Transverse colon (tissue), 4 donors: ENCODE data around the gene EARS2. TPM values are rescaled to one million over a fixed set of nuclear protein-coding genes. Genes with fewer than 3 reads are reported as not detected.

Source experiments
- DNase-seq: peaks from one replicate; pipeline ENCODE4 v3.0.0-alpha.2; 2019
- H3K27ac ChIP-seq, 4 donors: fragments of 200-600 bp; sonication (generic); 2 replicates each; pipeline ENCODE4 v1.5.1; 2016 to 2018; ENCODE audit warnings: inconsistent platforms in 4 of 4
- H3K27me3 ChIP-seq: fragments of 200-600 bp; sonication (generic); 2 replicates; pipeline ENCODE4 v1.5.1; 2017; ENCODE audit warnings: inconsistent platforms
- H3K36me3 ChIP-seq, 4 donors: fragments of 200-600 bp; sonication (generic); 2 replicates each; pipeline ENCODE4 v1.5.1; 2017 to 2019; ENCODE audit warnings: inconsistent platforms in 4 of 4
- H3K4me1 ChIP-seq, 4 donors: fragments of 200-600 bp; sonication (generic); 2 replicates each; pipeline ENCODE4 v1.5.1; 2017 to 2020; ENCODE audit warnings: inconsistent platforms in 4 of 4
- H3K4me3 ChIP-seq, 4 donors: fragments of 200-600 bp; sonication (generic); 1 replicate in 1 of 4; 2 replicates in 3 of 4; pipeline versions ENCODE4 v1.5.1 to v1.6.1; 2017 to 2019; ENCODE audit warnings: inconsistent platforms in 4 of 4
- H3K9me3 ChIP-seq, 2 donors: fragments of 200-600 bp; sonication (generic); 2 replicates each; pipeline ENCODE4 v1.5.1; 2017 to 2019; ENCODE audit warnings: inconsistent platforms in 2 of 2
- EP300 ChIP-seq: sonication (generic); formaldehyde crosslinking; IDR thresholded peaks from one replicate; pipeline ENCODE4 v1.6.1; 2017; ENCODE audit warnings: antibody characterized with exemption, low read depth
- POLR2A ChIP-seq: fragments of 450-650 bp; IDR thresholded peaks from one replicate; pipeline ENCODE4 v1.6.1; 2016; ENCODE audit warnings: antibody characterized with exemption, mild to moderate bottlenecking, moderate library complexity
- POLR2AphosphoS5 ChIP-seq, 3 donors: sonication (generic); formaldehyde crosslinking; IDR thresholded peaks; one replicate each; pipeline ENCODE4 v1.6.1; 2016; ENCODE audit warnings: antibody characterized with exemption in 3 of 3
- WGBS, 2 donors: methylation state at CpG; one replicate each; pipeline ENCODE4 v1.1.5; 2018; ENCODE audit warnings: low coverage in 1 of 2; 5-methylcytosine and 5-hydroxymethylcytosine counted together
- in situ Hi-C, 4 donors: fragments of 200-750 bp; cut with MboI; loops; one replicate each; pipeline versions ENCODE4 v1.15.0 to v1.15.1; 2017; ENCODE audit warnings: low sequenced_read_pairs in 3 of 4, low pct_ligation_motif_present in 1 of 4, low pct_unique_long_range_greater_than_20kb in 1 of 4
- intact Hi-C: fragments of 100-400 bp; cut with DNase I; formaldehyde crosslinking; loops from one replicate; pipeline ENCODE4 v1.15.1; 2023; ENCODE audit warnings: low total_unique reads
- total RNA-seq, 4 donors: library from RNA; depleted of rRNA; stranded (reverse); fragments of >200 nt; gene quantifications; one replicate each; pipeline ENCODE4 v1.1.0, GENCODE V29; 2016
- TF ChIP-seq, protein P1 (sequence below), 5 experiments: fragments of 200-600 bp in 3 of 5; fragments of 450-650 bp in 2 of 5; sonication (generic) in 3 of 5; IDR thresholded peaks; 1 replicate in 2 of 5; 2 replicates in 3 of 5; pipeline ENCODE4 v1.5.1; 2016 to 2017; ENCODE audit warnings: antibody characterized with exemption in 5 of 5, inconsistent platforms in 3 of 5, mild to moderate bottlenecking in 2 of 5, moderate library complexity in 1 of 5

The EARS2 gene
- total RNA-seq, 4 donors from 2014 or later: 9.4 to 88.2 (median 14.3) TPM

DNA sequence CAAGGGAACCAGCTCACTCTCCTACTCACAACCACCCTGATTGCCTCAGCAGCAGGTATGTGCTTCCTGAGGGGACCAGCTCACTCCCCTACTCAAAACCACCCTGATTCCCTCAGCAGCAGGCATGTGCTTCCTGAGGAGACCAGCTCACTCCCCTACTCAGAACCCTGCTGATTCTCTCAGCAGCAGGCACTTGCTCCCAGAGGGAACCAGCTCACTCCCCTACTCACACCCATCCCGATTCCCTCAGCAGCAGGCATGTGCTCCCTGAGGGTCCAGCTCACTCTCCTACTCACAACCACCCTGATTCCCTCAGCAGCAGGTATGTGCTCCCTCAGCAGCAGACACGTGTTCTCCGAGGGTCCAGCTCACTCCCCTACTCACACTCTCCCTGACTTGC lies 78.0 kb downstream of the EARS2 start:
- Histone ChIP-seq H3K36me3 (peaks cover 0 to 67% (median 34%) of the 10 kb centered on the region in 4 donors), H3K27ac (no peak overlapping the region), H3K27me3 (no peaks in the 10 kb centered on the region), H3K4me3 (no peak overlapping the region), H3K9me3 (no peaks in the 10 kb centered on the region), H3K4me1 (no peaks in the 10 kb centered on the region)
- no peak for DNase-seq
- 88% methylated on average over 3 of the region's 3 CpGs; no CpG with 5 or more reads in 1 of the 2 donors for WGBS, 2 donors
- in situ Hi-C loops: no loop called here
- intact Hi-C loops: no loop called here
- TF ChIP-seq, protein P1, sequence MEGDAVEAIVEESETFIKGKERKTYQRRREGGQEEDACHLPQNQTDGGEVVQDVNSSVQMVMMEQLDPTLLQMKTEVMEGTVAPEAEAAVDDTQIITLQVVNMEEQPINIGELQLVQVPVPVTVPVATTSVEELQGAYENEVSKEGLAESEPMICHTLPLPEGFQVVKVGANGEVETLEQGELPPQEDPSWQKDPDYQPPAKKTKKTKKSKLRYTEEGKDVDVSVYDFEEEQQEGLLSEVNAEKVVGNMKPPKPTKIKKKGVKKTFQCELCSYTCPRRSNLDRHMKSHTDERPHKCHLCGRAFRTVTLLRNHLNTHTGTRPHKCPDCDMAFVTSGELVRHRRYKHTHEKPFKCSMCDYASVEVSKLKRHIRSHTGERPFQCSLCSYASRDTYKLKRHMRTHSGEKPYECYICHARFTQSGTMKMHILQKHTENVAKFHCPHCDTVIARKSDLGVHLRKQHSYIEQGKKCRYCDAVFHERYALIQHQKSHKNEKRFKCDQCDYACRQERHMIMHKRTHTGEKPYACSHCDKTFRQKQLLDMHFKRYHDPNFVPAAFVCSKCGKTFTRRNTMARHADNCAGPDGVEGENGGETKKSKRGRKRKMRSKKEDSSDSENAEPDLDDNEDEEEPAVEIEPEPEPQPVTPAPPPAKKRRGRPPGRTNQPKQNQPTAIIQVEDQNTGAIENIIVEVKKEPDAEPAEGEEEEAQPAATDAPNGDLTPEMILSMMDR (IDR thresholded peaks at IDR 0.05): no peak
- no peak for TF ChIP-seq POLR2A
- no peak for TF ChIP-seq POLR2AphosphoS5 (IDR thresholded peaks at IDR 0.05)
- TF ChIP-seq EP300: no peak

DNA sequence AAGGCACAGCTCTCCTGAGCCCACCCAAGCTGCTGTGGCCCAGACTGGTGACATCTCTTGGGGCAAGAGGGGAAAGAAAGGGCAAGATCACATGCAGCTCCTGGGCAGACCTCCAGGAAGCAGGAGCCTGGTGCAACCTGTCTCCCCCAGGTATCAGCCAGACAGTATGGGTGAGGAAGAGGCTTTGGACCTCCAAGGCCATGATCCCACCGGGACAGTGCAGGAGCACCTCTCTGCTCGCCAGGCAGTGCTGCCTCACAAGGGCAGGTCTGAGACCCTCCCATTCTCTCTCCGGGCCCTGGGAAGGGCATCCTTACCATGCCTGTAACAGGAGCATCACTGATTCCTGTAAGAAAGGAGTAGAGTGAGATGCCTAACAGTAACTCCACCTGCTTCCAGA lies 78.6 kb downstream of the EARS2 start:
- Histone ChIP-seq H3K4me1 (no peaks in the 10 kb centered on the region), H3K36me3 (peaks cover 0 to 71% (median 36%) of the 10 kb centered on the region in 4 donors), H3K27me3 (no peaks in the 10 kb centered on the region), H3K4me3 (no peak overlapping the region), H3K9me3 (no peaks in the 10 kb centered on the region), H3K27ac (no peak overlapping the region)
- in situ Hi-C loops: no loop called here
- intact Hi-C loops: no loop called here
- TF ChIP-seq EP300: no peak
- TF ChIP-seq, protein P1 (IDR thresholded peaks at IDR 0.05): no peak
- WGBS, 2 donors: 96% methylated on average over 3 of the region's 3 CpGs; no CpG with 5 or more reads in 1 of the 2 donors
- DNase-seq: no peak

- H3K36me3 ChIP-seq: peaks cover 0 to 60% (median 29%) of the 10 kb centered on the region in 4 donors
- no peaks in the 10 kb centered on the region for H3K4me1 ChIP-seq
- H3K9me3 ChIP-seq: no peaks in the 10 kb centered on the region
- in situ Hi-C loops: no loop called here
- WGBS, 2 donors: 90% methylated on average over 1 of the region's 1 CpG; no CpG with 5 or more reads in 1 of the 2 donors
- no peak overlapping the region for H3K4me3 ChIP-seq
- H3K27me3 ChIP-seq: no peaks in the 10 kb centered on the region
- no peak overlapping the region for H3K27ac ChIP-seq
- TF ChIP-seq, protein P1 (IDR thresholded peaks at IDR 0.05): no peak
- TF ChIP-seq POLR2AphosphoS5 (IDR thresholded peaks at IDR 0.05) (no peak), EP300 (no peak), POLR2A (no peak)
- intact Hi-C loops: no loop called here
- no peak for DNase-seq
Measured at GRCh38 chr16:23476289-23476688, 80.9 kb downstream of the EARS2 start.

Other genes starting within 250 kb of the EARS2 start
- 100 to 1,000 TPM in 1 of 4 donors, 10 to 100 TPM in 3; 37.1 to 121 (median 54.6) TPM for gene COG7, start 104.2 kb downstream of the EARS2 start, total RNA-seq
- gene GGA2, start 46.9 kb downstream of the EARS2 start, total RNA-seq: 10 to 100 TPM; 21.7 to 51.8 (median 36.9) TPM
- gene UBFD1, start 377 bp upstream of the EARS2 start, total RNA-seq: 100 to 1,000 TPM in 2 of 4 donors, 10 to 100 TPM in 2; 34.3 to 186 (median 80.6) TPM
- 100 to 1,000 TPM in 2 of 4 donors, 10 to 100 TPM in 2; 73.3 to 142 (median 108) TPM for gene NDUFAB1, start 39.0 kb upstream of the EARS2 start, total RNA-seq
- gene PALB2, start 84.0 kb upstream of the EARS2 start, total RNA-seq: 10 to 100 TPM in 1 of 4 donors, 1 to 10 TPM in 3; 1.4 to 10.6 (median 8.0) TPM
- gene DCTN5, start 84.1 kb upstream of the EARS2 start, total RNA-seq: 10 to 100 TPM in 3 of 4 donors, 1 to 10 TPM in 1; 8.0 to 52.2 (median 37.5) TPM
- 10 to 100 TPM in 1 of 4 donors, 1 to 10 TPM in 3; 1.5 to 20.1 (median 4.3) TPM for gene PLK1, start 121.5 kb upstream of the EARS2 start, total RNA-seq
- gene ERN2, start 155.9 kb upstream of the EARS2 start, total RNA-seq: 100 to 1,000 TPM; 114 to 408 (median 168) TPM
- gene CHP2, start 197.7 kb upstream of the EARS2 start, total RNA-seq: 100 to 1,000 TPM in 2 of 4 donors, 10 to 100 TPM in 2; 90.9 to 264 (median 122) TPM